GM19351 (cell line): ENCODE results near the gene GNAS.
"Not testable (repeated sequence)": the region's sequence is repeated elsewhere in the genome, so short reads cannot be mapped to it uniquely, and the experiment has no call there.

Experiments
- ATAC-seq: cut with Tn5 transposase; IDR thresholded peaks from one replicate; pipeline ENCODE4 v1.9.1; 2021; ENCODE audit warnings: mild to moderate bottlenecking, moderate library complexity; ENCODE audit not compliant: unreplicated experiment

Gene GNAS

DNA sequence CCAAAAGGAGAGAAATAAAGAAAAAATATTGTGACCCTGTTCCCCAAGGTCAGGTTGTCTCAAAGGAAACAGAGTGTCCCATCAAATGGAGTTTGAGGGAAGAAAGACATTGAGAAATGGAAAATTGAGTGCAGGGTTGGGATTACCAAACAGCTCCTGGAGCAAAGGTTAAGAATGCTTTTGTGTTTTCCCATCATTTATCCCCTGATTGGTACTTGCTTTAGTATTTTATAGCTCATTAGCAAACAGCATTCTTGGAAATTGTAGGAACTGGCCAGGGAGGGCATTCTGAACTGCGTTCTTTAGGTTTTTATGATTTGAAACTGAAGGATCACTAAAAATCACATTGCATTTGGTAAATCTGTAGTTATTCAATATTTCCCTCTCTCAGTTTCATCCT is 69.5 kb downstream of the GNAS start:
- no peak for ATAC-seq

DNA sequence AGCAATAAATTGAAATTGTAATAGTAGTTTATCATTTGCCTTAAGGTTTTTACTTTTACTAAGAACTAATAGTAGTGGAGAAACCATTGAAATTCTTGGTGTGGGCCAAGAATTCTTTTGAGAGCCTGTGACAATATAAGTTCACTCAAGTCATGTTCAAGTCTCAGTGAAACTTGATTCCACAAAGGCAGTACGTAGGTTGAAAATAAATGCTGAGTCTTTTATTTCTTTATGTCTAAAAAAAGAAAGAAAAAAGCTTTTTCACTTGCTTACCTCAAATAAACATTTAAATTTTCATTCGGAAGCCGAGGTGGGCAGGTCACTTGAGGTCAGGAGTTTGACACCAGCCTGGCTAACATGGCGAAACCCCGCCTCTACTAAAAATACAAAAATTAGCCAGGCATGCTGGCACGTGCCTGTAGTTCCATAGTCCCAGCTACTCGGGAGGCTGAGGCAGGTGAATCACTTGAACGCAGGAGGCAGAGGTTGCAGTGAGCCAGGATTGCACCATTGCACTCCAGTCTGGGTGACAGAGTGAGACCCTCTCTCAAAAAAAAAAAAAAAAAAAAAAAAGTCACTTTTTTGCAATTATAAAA is 70.7 kb downstream of the GNAS start:
- ATAC-seq, result no peak

DNA sequence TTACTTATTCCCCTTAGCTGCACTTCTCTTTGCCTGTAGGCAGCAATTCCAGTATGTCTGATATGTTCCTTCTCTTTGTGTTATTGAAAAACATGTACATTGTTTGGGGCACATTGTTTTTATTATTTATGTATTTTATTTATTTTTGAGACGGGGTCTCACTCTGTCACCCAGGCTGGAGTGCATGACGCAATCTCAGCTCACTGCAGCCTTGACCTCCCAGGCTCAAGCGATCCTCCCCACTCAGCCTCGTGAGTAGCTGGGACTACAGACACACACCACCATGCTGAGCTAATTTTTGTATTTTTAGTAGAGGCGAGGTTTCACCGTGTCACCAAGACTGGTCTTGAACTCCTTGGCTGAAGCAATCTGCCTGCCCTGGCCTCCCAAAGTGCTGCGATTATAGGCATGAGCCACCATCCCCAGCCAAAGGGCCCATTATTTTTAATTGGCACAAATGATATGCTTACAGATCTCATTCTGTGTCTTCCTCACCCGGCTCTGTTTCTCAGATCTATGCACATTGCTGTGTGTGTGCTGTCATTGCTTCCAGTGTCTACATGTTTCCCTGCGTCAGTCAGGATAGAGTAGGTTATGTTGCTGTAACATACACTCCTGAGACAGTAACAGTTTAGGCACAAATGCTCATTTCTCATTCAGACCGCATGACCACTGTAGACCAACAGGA is 74.4 kb downstream of the GNAS start:
- no peak for ATAC-seq

DNA sequence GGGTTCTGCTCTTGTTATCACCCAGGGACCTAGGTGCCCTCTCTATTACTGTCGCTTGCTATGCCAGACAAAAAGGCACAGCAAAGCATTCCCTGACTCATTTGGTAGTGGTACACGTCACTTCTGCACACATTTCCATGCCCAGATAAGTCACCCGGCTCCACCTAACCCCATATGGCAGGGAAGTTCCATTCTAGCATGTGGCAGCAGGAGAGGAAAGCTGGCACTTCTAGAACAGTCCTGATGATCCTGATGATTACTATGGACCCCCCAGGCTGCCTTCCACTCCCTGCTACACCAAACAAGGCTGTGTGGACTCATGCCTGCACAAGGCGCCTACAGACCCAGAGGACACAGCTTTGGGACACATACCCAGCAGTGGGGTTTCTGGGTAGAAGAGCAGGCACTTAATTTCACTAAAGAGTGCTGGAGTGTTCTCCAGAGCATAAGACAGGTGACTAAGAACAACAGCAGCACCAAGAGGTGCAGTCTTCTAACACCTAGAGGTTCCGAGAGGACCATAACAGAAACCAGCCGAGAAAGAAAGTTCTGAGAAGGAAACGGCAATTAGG is 75.1 kb downstream of the GNAS start:
- ATAC-seq, result no peak

DNA sequence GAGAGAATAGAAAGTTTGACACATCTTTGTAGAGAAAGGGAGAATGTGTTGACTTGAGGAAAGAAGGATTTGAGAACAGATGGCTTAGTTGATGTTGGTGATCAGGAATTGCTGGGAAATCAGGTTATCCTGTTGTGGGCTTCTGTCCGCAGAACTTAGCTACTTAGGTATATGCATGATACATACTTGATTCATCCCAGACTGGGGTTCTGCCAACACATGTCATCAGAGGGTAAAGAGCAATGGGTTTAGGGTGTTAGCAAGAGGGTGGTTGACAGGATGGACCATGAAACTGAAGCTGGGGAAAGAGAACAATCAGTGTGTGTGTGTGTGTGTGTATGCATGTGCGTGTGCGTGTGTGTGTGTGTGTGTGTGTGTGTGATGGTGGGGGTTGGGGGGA is 78.0 kb downstream of the GNAS start:
- no peak for ATAC-seq

DNA sequence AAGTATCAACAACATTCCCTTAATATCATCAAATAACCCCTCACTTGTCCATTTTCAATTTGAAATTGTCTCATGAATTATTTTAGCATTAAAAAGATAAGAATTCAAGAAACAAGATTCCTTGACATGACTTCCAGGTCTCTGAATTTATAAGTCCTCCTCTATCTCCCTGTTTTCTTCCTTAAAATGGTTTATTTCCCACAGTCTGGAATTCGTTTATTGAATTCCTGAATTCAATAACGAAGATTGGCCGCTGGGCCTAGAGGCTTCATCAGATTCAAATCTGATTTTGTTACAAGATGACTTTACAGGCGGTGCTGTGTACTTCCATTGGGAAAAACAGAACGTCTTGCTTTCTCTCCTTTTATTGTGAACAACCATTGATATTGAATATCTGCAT is 79.7 kb downstream of the GNAS start:
- ATAC-seq, result no peak

DNA sequence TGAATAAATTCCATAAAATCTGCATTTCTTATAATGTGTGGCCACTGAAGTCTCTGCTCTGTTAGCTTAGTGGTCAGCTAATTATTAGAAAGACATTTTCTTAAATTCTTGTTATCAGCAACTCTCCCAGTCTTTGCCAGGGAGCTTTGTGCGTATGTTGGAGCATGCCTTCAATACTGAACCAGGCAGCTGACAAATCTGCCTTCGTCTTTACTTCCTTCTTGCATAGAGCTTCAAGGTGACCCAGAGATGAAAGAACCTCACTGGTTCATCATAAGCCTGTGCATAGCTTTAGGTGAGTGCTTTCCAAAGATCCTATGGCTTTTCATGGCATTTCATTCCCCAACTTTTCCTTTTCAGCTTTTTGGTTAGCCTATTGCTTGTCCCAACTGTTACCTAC is 85.6 kb downstream of the GNAS start:
- ATAC-seq, result no peak

DNA sequence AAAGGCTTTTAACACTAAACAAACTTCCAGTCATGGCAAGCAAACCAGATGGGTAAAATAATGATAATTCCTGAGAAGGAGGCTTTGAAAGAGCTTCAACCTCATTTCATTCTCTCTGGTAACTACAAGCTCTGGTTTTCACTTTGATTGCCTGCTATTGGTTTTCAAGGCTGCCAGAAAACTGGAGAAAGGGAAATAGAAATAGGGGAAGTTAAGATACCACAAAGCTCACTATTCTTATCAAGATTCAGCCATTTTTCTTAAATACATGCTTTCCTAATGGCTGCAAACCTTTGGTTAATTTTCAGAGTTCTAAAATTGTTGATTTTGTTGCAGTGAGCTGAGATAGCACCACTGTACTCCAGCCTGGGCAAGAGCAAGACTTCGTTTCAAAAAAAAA is 86.0 kb downstream of the GNAS start:
- no peak for ATAC-seq

DNA sequence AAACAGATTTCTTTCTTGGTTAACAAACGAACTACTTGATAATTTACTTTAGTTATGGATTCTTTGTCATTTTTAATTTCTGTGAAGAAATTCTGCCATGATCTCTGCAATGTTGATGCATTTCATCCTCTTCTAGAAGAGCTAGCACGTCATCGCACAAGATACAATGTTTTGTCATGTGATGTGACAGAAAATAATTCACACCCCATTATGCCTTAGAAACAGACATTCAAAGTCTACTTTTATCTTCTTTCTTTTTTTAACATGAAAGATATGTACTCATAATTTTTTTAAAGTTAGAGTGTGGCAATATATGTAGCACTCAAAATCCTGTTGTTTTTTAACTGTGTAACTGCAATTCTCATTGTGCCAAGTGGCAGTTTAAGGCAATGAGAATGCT is 89.0 kb downstream of the GNAS start:
- no peak for ATAC-seq

DNA sequence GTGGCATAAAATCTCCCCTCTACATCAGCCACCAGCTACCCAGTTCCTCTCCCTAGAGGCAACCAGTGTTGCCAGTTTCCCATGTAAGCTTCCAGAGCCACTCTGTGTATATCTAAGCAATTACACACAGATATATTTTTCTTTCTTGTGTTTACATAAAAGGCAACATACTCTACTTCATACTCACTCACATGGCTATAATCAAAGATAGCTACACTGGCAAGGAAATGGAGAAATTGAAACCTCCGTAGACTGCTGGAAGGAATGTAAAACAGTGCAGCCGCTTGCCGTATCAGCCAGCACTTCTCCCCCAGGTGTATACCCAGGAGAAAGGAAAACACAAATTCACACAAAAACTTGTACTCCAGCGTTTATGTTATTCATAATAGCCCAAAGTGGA is 90.0 kb downstream of the GNAS start:
- ATAC-seq, result no peak

DNA sequence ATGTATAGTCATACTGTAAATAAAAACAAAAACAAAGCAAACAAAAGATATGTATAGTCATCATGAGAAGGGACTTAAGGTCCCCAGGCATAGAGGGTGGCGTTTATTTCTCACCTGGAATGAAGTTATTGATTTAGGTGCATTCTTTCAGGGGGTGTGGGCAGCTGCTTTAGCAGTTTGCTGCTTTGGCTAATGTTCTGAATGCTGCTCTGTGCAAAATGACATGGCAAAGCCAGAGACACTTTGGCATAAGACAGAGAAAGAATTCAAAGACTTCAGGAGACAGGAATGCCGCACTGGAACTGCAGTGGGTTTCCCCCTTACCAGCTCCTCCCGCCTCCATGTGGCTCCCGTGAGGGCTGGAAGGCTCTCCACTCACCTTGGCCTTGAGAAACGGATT is 92.1 kb downstream of the GNAS start:
- no peak for ATAC-seq

DNA sequence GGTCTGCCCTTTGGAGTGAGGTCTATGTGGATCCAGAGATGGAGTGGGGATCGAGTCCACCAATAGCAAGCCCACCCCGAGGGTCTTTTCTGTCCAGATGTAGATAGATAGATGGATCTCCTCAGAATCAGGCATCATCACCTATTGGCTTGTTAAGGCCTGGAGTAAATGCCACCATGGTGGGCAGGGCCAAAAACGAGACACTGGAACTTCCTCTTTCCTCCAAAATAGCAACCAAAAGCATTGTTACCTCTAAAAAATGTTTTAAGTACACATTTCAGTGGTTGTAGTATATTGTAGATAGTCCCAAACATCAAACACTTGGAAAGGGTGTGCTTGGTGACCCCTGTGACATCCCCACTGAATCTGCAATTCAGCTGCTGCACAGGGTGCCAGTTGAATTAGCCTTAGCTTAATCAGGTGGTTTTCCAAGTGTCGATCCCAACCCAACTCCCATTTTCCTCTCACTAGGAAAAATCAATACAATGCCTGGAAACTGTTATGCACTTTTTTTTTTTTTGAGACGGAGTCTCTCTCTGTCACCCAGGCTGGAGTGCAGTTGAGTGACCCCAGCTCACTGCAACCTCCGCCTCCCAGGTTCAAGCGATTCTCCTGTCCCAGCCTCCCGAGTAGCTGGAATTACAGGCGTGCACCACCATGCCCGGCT is 93.6 kb downstream of the GNAS start:
- ATAC-seq, result no peak

DNA sequence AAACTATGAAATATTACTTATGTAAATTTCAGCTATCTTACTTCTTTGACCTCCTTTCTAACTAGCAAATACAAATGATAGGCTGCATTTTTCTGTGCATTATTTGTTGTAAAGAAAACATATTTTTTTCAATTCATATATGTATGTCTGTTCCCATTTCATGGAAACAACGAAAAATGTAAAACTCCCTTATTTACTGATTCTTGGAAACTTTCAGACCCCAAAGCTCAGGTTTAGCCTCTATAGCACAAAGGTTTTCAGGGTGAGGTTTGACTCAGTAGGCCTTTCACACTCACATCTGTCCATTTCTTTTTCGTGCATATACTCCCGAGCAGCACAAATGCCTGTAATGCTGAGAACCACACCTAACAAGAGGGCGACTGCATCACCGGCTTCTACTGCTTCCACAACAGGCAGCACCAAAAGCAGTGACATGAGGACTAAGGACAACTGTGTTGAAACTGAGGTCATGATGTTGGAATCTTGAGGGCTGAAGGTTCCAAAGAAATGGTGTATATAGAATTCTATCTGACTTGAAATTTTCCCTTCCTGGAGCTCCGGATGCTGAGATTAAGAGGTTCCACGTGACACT is 95.4 kb downstream of the GNAS start:
- ATAC-seq, result not testable (repeated sequence)

DNA sequence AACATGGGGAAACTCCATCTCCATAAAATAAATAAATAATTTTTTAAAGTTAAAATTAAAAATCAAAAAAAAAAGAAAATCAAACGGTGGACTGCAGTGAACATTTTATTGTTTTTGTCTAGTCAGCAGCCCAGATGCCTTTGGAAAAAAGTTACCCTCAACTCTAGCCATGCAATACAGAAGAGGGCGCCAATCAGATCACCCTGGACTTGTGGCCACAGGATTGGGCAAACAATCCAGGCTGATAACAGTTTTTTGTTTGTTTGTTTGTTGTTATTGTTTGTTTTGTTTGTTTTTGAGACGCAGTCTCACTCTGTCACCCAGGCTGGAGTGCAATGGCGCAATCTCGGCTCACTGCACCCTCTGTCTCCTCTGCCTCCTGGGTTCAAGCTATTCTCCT is 98.1 kb downstream of the GNAS start:
- no peak for ATAC-seq

DNA sequence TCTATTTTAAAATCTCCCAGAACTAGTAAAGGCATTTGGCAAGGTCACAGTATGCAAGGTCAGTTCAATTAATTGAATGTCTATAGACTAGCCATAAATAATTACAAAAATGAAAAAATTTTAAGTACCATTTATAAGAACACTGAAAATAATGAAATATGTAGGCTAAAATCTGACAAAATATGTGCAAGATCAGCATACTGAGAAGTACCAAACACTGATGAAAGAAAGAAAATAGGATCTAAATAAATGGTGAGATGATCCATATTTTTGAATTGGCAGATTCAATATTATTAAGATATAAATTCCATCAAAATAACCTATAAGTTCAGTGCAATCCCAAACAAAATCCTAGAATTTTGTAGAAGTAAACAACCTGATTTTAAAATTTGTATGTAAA is 100.5 kb downstream of the GNAS start:
- ATAC-seq, result no peak

DNA sequence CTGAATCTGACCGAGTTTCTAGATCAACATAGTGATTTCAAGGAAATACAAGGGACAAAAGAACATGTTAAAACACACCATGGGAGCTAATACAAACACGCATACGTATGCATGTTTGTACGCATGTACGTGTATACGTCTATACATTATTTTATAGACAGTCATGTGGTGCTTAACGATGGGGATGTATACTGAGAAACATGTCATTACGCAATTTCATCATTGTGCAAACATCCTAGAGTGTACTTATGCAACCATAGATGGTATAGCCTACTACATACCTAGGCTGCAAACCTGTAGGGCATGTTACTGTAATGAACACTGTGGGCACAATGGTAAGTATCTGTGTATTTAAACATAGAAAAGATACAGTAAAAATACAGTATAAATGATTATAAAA is 103.6 kb downstream of the GNAS start:
- no peak for ATAC-seq

DNA sequence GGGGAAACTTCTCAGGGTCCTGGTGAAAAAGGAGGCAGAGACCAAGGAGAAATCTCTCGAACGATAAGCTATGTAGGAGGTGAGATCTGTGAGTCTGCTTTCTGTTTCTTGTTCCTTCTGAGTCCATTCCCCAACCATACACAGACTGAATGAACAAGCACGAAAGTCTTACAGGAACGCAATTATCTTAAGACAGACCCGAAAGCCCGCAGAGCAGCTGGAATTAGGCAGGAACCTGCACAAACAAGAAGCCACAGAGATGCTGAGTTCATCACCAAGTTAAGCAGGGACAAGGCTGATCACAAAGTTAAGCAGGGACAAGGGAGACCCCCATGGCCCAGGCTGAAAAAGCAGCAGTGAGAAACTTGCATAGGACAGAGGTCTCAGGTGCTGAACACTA is 107.1 kb downstream of the GNAS start:
- ATAC-seq, result no peak
